Measurements from ENCODE around the gene LUC7L. TPM values are rescaled to one million over a fixed set of nuclear protein-coding genes. Genes with fewer than 3 reads are reported as not detected.
"Not testable (repeated sequence)": the region's sequence is repeated elsewhere in the genome, so short reads cannot be mapped to it uniquely, and the experiment has no call there.

LUC7L gene
- total RNA-seq, 1 donor from 2014 or later: 79.3 TPM

DNA sequence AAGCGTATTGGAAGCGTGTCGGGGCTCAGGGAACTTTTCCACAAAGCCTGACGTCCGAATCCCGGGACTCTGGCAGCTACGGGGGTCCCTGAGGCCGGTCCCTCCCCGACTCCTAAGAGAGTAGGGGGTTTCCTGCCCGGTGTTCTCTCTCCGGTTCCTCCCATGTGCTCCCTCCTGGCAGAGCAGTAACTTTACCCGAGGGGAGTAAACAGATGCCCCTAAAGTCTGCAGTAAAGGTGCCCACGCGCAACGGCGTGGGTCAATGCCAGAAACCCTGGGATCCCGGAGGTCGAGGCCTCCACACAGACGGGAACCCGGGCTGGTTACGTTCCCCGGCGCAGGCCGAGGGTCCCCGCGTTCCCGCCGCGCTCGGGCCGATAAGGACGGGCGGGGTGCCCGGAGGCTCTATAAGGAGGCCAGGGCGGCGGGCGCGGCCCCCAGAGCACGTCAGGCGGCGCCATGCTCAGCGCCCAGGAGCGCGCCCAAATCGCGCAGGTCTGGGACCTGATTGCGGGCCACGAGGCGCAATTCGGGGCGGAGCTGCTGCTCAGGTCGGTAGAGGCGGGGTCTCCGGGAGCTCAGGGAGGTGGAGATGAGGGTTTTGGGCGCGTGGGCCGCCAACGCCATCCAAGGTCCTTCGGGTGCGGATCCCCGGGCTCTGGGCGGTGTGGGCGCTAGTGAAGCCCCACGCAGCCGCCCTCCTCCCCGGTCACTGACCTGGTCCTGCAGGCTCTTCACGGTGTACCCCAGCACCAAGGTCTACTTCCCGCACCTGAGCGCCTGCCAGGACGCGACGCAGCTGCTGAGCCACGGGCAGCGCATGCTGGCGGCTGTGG, 63.5 kb downstream of the LUC7L start, which contains the start of gene HBM:
HBM (plus strand) TSS at position 440 of the 836 bp plus-strand sequence; CDS start at position 460, 20 bp downstream.
- no peaks in the 10 kb centered on the region for H3K9me3 ChIP-seq
- H3K27me3 ChIP-seq: peaks cover 26% of the 10 kb centered on the region
- no peak for DNase-seq (ENCODE audit: extremely low spot score in 2 of 2)
- no peaks in the 10 kb centered on the region for H3K36me3 ChIP-seq
- no peak for TF ChIP-seq POLR2A (IDR thresholded peaks at IDR 0.05)
- no peak within 1 kb of the TSS for H3K27ac ChIP-seq
- H3K4me1 ChIP-seq: peaks cover 16% of the 10 kb centered on the region
- intact Hi-C loops (cut with DNase I): no loop called here
- H3K4me3 ChIP-seq: peak within 1 kb of the TSS in 1 of 2 donors; percentile 32

GRCh38 chr16:164827-165538, 64.3 kb downstream of the LUC7L start:
- TF ChIP-seq POLR2A (IDR thresholded peaks at IDR 0.05) (no peak), POLR2AphosphoS5 (IDR thresholded peaks at IDR 0.05; ENCODE audit: insufficient read depth in 1 of 2, low read depth in 1 of 2) (no peak)
- TF ChIP-seq, protein P1, sequence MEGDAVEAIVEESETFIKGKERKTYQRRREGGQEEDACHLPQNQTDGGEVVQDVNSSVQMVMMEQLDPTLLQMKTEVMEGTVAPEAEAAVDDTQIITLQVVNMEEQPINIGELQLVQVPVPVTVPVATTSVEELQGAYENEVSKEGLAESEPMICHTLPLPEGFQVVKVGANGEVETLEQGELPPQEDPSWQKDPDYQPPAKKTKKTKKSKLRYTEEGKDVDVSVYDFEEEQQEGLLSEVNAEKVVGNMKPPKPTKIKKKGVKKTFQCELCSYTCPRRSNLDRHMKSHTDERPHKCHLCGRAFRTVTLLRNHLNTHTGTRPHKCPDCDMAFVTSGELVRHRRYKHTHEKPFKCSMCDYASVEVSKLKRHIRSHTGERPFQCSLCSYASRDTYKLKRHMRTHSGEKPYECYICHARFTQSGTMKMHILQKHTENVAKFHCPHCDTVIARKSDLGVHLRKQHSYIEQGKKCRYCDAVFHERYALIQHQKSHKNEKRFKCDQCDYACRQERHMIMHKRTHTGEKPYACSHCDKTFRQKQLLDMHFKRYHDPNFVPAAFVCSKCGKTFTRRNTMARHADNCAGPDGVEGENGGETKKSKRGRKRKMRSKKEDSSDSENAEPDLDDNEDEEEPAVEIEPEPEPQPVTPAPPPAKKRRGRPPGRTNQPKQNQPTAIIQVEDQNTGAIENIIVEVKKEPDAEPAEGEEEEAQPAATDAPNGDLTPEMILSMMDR (IDR thresholded peaks at IDR 0.05): no peak
- Histone ChIP-seq H3K27me3 (peaks cover 26% of the 10 kb centered on the region), H3K4me3 (peak overlapping the region in 1 of 2 donors; percentile 32), H3K9me3 (no peaks in the 10 kb centered on the region), H3K4me1 (peaks cover 16% of the 10 kb centered on the region), H3K36me3 (no peaks in the 10 kb centered on the region), H3K27ac (no peak overlapping the region)
- no peak for DNase-seq (ENCODE audit: extremely low spot score in 2 of 2)
- intact Hi-C loops (cut with DNase I): no loop called here

DNA sequence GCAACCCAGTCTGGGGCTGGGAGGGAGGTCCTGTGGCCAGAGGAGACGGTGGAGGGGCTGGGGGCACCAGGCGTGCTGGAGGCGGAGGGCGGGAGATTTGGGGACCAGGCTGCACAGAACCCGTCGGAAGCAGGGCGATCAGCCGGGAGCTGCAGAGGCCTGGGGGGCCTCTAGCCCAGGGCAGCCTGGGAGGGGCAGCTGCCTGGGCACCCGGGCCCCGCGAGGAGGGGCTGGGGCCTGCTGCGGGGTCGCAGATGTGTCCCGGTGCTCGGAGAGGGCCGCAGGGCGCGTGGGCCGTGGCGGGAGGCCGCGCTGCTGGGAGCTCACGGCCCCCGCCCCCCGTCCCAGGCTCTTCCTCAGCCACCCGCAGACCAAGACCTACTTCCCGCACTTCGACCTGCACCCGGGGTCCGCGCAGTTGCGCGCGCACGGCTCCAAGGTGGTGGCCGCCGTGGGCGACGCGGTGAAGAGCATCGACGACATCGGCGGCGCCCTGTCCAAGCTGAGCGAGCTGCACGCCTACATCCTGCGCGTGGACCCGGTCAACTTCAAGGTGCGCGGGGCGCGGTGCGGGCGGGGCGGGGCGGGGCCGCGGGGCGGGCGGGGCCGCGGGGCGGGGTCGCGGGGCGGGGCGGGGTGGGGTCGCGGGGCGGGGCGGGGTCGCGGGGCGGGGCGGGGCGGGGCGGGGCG, 65.0 kb downstream of the LUC7L start:
- Histone ChIP-seq H3K4me1 (peaks cover 16% of the 10 kb centered on the region), H3K27me3 (peaks cover 26% of the 10 kb centered on the region)
- H3K27ac ChIP-seq; DNase-seq (ENCODE audit: extremely low spot score in 2 of 2); H3K9me3 ChIP-seq; H3K4me3 ChIP-seq; H3K36me3 ChIP-seq; intact Hi-C loops (cut with DNase I): not testable (repeated sequence)

DNA sequence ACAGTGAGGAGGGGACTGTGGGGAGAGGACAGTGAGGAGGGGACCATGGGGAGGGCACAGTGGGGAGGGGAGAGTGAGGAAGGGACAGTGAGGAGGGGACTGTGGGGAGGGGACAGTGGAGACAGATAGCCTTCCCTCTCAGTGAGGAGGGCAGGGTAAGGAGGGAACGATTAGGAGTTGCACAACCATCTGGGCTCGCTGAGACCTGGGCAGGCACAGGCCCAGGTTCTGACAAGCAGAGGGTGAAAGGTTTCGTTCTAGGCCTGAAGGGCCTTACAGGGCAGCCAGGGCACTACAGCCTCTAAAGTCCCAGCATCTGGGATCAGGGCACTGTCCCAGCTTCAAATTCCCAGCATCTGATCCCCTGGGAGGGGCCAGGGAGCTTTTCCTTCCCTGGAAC, 65.6 kb downstream of the LUC7L start:
- Histone ChIP-seq H3K4me1 (peaks cover 16% of the 10 kb centered on the region), H3K27me3 (peaks cover 20% of the 10 kb centered on the region)
- H3K4me3 ChIP-seq; DNase-seq (ENCODE audit: extremely low spot score in 2 of 2); H3K9me3 ChIP-seq; H3K27ac ChIP-seq; intact Hi-C loops (cut with DNase I); H3K36me3 ChIP-seq: not testable (repeated sequence)

GRCh38 chr16:163139-163538, 66.1 kb downstream of the LUC7L start:
- intact Hi-C loops (cut with DNase I); H3K36me3 ChIP-seq; DNase-seq (ENCODE audit: extremely low spot score in 2 of 2); H3K9me3 ChIP-seq; H3K4me3 ChIP-seq; H3K27ac ChIP-seq: not testable (repeated sequence)
- Histone ChIP-seq H3K27me3 (peaks cover 19% of the 10 kb centered on the region), H3K4me1 (peaks cover 16% of the 10 kb centered on the region)

DNA sequence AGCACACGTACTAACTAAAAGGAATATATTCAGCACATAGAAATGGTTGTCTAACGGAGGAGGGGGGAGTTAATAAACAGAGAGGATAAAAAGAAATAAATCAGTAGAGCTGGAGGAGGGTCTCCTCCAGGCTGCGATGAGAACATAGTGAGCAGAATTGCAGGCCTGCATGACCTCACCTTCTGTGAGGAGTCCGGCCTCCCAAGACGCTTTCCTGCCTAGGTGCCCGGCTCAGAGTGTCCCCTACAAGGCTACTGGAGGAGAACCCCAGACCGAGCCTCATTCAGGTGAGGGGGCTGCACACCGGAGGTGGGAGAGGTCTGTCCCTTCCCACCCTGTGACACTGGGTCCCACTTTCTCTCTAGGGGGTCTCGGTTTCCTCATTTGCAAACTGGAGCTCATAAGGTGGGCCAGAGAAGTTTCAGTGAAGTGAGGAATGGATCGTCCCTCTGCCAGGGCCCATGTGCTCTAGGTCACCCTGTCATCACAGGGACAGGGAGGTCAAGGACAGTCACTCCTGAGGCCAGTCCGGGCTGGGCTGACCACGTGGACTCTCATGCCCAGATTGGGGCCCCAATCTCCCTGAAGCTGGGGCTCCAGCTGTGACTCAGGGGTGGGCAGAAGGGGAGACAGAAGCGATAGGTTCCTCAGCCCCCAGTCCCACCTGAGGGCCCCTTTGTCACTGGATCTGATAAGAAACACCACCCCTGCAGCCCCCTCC, 66.8 kb downstream of the LUC7L start:
- Histone ChIP-seq H3K36me3 (no peaks in the 10 kb centered on the region), H3K27ac (no peak overlapping the region), H3K27me3 (peaks cover 17% of the 10 kb centered on the region), H3K9me3 (no peaks in the 10 kb centered on the region), H3K4me1 (peaks cover 16% of the 10 kb centered on the region), H3K4me3 (no peak overlapping the region)
- TF ChIP-seq, protein P1 (IDR thresholded peaks at IDR 0.05): no peak
- TF ChIP-seq POLR2A (IDR thresholded peaks at IDR 0.05): no peak
- intact Hi-C loops (cut with DNase I): no loop called here
- DNase-seq (ENCODE audit: extremely low spot score in 2 of 2): no peak
